Measurements from ENCODE around the gene GRAP2.

DNA sequence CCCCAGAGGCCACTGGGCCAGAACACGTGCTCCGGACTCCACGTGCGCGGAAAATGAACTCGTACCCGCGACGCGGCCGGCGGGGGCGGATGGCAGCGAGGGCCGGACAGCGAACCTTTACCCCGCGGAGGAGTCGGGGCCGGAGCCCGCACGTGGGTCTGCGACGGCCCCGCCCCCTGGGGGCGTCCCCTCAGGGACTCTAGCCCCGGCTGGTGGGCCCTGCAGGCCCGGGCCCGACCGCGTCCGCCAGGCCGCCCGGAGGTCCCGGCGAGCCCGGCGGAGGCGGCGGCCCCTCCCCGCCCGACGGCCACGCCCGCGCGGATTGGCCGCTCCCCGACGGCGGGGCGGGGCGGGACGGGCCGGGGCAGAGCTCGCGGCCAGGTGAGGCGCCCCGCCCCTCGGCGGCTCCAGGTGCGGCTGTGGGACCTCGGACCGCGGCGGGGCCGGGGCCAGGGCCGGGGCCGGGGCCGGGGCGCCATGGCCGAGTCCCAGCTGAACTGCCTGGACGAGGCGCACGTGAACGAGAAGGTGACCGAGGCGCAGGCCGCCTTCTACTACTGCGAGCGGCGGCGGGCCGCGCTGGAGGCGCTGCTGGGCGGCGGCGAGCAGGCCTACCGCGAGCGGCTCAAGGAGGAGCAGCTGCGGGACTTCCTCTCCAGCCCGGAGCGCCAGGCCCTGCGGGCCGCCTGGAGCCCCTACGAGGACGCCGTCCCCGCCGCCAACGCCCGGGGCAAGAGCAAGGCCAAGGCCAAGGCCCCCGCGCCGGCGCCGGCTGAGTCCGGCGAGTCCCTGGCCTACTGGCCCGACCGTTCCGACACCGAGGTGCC lies 93.9 kb downstream of the GRAP2 start, which contains the start of gene FAM83F:
- TF ChIP-seq CTCF (IDR thresholded peaks at IDR 0.05) (no peak), POLR2A (IDR thresholded peaks at IDR 0.05; ENCODE audit: low read depth) (no peak), POLR2AphosphoS5 (IDR thresholded peaks at IDR 0.05) (no peak), EP300 (IDR thresholded peaks at IDR 0.05) (no peak)

All from esophagus muscularis mucosa (tissue), 4 donors.